Endometrial microvascular endothelial cells (primary cell): ENCODE data around the gene NAE1. TPM values are rescaled to one million over a fixed set of nuclear protein-coding genes. Genes with fewer than 3 reads are reported as not detected.

Source experiments
- in situ Hi-C: cut with HindIII; loops from 2 replicates; pipeline ENCODE4 v1.10.0; 2017; ENCODE audit warnings: low sequenced_read_pairs, low pct_unique_long_range_greater_than_20kb; ENCODE audit errors: inconsistent ontology term
- total RNA-seq: library from RNA; depleted of rRNA; stranded (reverse); fragments of >200 nt; gene quantifications from one replicate; pipeline ENCODE4 v1.2.3, GENCODE V29; 2015; ENCODE audit errors: inconsistent ontology term

NAE1 gene
- total RNA-seq, 1 donor from 2014 or later, result 70.8 TPM

- in situ Hi-C loops, result no loop called here
Observed at GRCh38 chr16:66851166-66851964, 20.6 kb upstream of the NAE1 start.

- in situ Hi-C loops, result no loop called here
Observed at GRCh38 chr16:66850115-66850815, 19.5 kb upstream of the NAE1 start.

DNA sequence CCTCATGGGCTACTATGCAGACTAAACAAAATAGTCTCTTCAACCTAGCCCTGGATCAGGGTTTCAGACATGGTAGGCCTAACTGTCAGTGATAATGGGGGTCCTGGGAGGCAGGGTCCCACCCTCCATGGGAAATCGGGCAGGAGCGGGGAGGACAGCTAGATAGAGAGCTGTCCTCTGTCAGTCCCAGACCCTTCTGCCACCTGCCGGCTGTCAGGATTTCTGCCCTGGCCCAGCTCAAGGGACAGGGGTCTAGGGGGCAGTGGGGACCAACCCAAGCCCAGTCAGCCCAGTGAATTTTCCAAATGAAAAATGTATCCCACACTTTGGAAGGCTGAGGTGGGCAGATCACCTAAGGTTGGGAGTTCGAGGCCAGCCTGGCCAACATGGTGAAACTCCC lies 18.8 kb upstream of the NAE1 start:
- in situ Hi-C loops, result no loop called here

GRCh38 chr16:66849021-66849420 lies 18.2 kb upstream of the NAE1 start:
- in situ Hi-C loops, result no loop called here

DNA sequence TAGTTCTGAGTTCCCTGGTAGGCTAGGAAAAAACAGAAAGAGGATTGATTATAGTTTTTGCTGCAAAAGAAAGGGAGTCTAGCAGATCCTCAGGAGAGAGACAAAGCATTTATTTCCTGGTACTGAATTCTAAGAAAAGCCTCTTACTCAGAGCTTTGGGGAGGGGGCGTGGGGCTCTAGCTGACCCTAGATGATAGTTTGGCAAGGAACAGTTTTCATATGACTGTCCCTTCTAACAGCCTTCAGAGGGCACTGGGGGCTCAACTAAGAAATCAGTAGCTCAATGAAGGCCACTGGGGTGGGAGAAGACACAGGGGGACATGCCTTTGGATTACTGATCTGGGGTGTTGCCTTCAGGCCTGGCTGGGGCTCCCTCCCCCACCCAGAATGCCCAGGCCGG lies 17.4 kb upstream of the NAE1 start:
- in situ Hi-C loops, result no loop called here

DNA sequence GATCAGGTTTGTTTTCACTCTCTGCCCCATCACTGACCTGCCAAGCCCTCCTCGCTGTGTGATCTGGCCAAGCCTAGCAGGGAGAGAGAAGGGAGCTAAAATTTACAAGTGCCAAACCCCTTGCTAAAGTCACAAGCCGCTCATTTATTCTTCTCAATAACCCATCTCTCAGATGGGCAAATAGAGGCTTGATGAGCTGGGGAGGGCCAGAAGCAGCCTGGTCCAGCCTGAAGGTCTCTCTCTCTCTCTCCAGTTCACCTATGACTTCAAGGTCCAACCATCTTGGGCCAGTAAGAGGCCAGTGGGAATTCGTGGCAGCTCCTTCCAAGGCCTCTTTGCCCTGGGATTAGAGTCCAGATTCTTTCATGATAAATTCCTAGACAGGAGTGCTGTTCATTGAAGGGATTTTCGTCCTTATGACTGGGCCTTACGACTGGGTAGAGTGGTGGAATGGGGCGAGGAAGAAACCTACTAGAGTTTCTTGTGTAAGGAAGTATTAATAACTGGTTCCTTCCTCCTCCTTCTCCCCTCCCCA lies 16.8 kb upstream of the NAE1 start:
- in situ Hi-C loops, result no loop called here

- in situ Hi-C loops, result no loop called here
Observed at GRCh38 chr16:66846831-66847230, 16.1 kb upstream of the NAE1 start.

DNA sequence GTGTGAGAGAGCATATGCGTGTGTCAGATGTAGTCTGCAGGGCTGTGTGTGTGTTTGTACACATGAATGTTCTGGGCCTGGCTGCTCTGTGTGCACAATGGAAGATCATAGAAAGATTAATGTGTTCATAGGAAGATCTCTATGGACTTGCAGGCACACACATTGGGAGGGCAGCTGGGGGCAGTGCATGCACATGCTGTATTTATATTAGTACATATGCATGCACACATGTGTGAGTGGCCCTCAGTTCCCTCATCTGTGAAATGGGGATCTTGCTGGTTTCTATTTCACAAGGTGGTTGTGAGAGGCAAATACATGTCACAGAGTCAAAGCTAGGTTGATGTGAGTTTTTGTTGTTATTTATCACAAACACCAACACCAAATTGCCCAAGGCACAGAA lies 15.5 kb upstream of the NAE1 start:
- in situ Hi-C loops, result no loop called here

DNA sequence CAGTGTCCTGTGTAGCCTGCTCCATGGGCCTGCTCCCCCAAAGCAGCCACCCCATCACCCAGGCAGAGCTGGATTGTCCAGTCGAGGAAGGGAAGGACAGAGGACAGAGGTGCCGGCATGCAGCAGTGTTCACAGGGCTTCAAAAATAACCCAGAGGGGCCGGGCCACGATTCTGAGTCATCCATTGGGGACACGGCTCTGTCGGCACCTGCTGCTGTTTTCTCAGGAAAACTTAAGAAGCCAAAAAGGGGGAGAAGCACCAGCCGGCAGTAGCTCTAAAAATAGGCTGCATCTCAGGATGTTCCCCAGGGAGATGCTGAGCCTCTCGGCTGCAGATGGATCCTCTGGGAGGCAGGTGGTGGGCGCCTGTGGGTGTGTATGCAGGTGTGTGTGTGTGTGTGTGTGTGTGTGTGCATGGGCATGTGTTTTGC lies 15.0 kb upstream of the NAE1 start:
- in situ Hi-C loops, result no loop called here

DNA sequence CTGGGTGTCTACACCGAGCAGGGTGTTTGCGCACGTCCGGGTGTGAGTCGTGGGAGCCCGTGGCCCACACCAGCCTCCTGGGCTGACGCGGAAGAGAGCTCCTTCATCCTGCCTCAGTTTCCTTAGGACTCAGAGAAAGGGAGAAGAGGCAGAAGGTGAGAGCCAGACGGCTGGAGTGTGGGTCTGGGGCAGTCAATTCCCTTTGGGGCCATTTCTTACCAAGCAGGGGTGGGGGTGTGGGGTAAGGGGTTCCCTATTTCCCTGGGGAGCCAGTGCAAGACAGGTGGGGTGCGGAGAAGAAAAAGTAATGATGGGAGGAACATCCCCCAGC lies 14.3 kb upstream of the NAE1 start:
- in situ Hi-C loops, result no loop called here

DNA sequence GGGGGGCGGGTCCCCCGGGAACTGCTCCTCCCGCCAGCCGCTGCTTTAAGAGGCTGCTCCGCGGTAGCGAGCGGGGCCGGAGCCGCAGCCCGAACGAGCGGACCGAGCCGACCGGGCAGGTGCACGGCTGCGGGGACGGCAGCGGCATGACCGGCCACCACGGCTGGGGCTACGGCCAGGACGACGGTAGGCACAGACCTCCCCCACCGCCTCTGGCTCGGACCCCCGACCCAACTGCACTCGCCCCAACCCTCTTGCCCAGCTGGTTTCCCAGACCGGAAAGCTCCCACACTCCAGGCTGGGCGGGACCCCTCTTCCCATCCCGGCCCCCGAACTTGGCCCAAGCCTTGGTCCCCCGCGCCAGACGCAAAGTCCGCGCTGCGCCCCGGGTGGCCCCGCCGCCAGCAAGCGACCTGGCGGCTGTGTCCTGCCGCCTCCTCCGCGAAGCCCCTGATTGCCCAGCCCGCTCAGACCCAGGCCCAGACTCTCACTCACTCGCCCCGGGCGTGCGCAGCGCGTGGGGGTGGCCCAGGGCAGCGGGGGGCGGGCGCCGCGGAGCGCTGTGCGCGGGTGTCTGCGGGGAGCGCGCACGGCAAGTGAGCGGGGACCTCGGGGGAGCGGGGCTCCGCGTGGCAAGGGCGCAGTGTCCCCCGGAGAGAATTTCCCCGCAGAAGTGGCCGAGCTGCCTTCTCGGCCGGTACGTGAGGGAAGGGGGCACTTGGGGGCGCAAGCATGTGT lies 13.7 kb upstream of the NAE1 start, which contains the start of gene CA7:
Gene CA7 (plus strand): TSS at position 73 of the 738 bp plus-strand sequence. CDS start 74 bp downstream, at position 147.
- in situ Hi-C loops, result no loop called here

- in situ Hi-C loops, result no loop called here
Observed at GRCh38 chr16:66844009-66844341, 13.2 kb upstream of the NAE1 start.

- in situ Hi-C loops, result no loop called here
Observed at GRCh38 chr16:66843191-66843590, 12.4 kb upstream of the NAE1 start.

DNA sequence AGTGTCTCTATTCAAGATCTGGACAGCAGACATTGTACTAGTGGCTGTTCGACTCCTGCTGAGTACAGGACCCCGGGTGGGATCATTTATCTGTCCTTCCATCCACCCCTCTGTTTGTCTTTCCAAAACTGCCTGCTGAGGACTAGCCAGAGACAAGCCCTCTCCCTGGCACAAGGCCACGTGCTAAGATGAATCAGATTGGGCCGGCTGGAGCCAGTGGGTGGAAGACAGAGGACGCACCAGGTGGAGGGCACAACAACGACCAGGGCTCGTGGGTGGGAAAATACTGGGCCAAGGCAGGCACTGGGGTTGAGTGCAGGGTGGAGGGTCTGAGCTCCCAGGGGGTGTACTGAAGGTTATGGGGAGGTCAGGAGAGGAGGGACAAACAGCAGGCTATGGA lies 12.0 kb upstream of the NAE1 start:
- in situ Hi-C loops, result no loop called here

GRCh38 chr16:66841366-66841765 lies 10.6 kb upstream of the NAE1 start:
- in situ Hi-C loops, result no loop called here

- in situ Hi-C loops, result no loop called here
Observed at GRCh38 chr16:66840883-66841282, 10.1 kb upstream of the NAE1 start.

GRCh38 chr16:66834746-66835145 lies 4.0 kb upstream of the NAE1 start:
- in situ Hi-C loops, result no loop called here

DNA sequence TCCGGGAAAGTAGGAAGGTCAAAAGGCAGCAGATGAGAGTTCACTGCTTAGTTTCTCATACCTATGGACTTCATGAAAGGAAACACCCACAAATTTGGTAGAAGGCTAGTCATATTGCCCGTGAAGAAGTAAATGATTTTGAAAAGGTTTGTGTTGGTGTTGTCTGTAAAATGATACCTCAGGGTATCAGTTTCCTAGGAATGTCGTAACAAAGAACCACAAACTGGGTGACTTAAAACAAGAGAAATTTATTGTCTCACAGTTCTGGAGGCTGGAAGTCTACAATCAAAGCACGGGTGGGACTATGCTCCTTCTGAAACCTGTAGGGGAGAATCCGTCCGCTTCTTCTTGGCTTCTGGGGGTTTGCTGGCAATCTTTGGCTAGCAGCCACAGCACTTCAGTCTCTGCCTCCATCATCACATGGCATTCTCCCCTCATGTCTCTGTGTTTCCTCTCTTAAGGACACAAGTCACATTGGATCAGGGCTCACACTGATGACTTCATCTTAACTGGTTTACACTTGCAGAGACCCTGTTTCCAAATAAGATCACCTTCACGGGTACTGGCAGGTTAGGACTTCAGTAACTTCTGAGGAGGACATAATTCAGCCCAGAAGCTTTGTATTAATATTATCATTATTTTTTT lies 2.0 kb upstream of the NAE1 start:
- in situ Hi-C loops, result no loop called here

- in situ Hi-C loops, result no loop called here
Observed at GRCh38 chr16:66832190-66832589, 1.4 kb upstream of the NAE1 start.
